Measurements from ENCODE around the gene ENAH.
"Not testable (repeated sequence)": the region's sequence is repeated elsewhere in the genome, so short reads cannot be mapped to it uniquely, and the experiment has no call there.

The ENAH gene

DNA sequence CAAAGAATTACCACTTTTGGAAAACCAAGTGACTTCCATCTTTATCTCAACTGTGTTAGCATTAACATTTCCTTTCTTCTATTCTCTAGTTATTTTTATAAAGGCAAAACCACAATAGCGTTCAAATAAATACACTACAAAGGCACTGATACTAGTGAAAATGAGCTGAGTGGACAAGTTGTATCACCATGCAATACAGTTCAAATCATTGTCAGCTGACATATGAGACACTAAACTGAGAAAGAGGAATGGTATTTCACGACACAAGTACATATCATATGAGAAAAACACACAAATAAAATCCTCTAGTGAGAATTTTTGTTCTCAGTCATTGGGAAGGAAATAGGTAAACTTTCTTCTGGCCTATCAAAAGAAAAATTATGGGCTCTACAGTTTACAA, 26.2 kb downstream of the ENAH start:
- peaks cover 3% of the 10 kb centered on the region for H3K4me1 ChIP-seq (ENCODE audit: control insufficient read depth, insufficient read depth, low read length, poor library complexity, severe bottlenecking)
- no peak overlapping the region for H3K27ac ChIP-seq (ENCODE audit: low read depth, low read length, severe bottlenecking)
- WGBS, 2 experiments (ENCODE audit: insufficient coverage in 2 of 2) = 80% methylated on average over 1 of the region's 2 CpGs; no CpG with 5 or more reads in 1 of the 2 experiments

DNA sequence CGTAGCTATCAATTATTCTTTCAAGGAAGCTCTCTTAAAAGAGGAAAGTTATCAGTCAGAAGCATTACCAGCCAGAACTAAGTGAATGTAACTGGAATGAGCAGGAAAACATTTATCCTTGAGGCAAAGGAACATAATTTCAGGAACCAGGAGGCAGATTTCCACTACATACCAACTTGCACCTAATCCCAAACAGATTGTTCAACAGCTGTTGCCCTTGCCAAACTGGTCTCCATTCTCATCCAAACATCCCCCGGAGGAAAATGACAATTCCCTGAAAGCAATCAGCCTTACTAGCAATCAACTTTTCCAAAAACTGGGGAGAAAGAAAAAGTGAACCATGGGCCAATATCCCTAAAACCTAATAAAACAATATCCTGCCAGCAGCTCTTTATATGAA, 35.0 kb downstream of the ENAH start:
- no peaks in the 10 kb centered on the region for H3K9me3 ChIP-seq (ENCODE audit: control insufficient read depth, low read length)
- WGBS, 2 experiments (ENCODE audit: insufficient coverage in 2 of 2) = 100% methylated on average over 1 of the region's 2 CpGs
- no peak overlapping the region for H3K27ac ChIP-seq (ENCODE audit: low read depth, low read length, severe bottlenecking)
- H3K4me1 ChIP-seq (ENCODE audit: control insufficient read depth, insufficient read depth, low read length, poor library complexity, severe bottlenecking) = no peaks in the 10 kb centered on the region
- peaks cover 17% of the 10 kb centered on the region for H3K36me3 ChIP-seq (ENCODE audit: control insufficient read depth, insufficient read depth, low read length)
- no peak overlapping the region for H3K4me3 ChIP-seq (ENCODE audit: extremely low read depth, insufficient read depth, low read length, poor library complexity, severe bottlenecking)

More for the DNA sequence above, 26.2 kb downstream of the ENAH start:
- peaks cover 21% of the 10 kb centered on the region for H3K36me3 ChIP-seq (ENCODE audit: control insufficient read depth, insufficient read depth, low read length)
- H3K9me3 ChIP-seq (ENCODE audit: control insufficient read depth, low read length) = no peaks in the 10 kb centered on the region
- no peak overlapping the region for H3K4me3 ChIP-seq (ENCODE audit: extremely low read depth, insufficient read depth, low read length, poor library complexity, severe bottlenecking)

DNA sequence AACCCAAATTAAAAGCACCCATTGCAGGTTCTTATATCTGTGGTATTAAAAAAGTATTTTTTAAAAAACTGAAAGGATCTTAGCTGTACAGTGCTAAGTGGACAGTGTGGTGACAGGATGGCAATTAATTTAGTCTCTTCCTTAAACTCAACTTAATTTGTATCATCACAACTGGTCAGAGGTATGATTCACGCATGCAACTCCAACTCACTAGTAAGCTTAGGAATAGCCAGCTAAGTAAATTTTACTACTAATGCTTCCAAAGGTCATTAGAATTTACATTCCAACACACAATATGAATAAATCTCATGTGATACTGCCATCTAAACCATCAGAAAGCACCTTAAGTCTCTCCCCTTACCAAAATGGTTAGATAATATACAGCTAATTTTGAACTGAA, 35.4 kb downstream of the ENAH start:
- no peaks in the 10 kb centered on the region for H3K9me3 ChIP-seq (ENCODE audit: control insufficient read depth, low read length)
- peaks cover 13% of the 10 kb centered on the region for H3K36me3 ChIP-seq (ENCODE audit: control insufficient read depth, insufficient read depth, low read length)
- WGBS, 2 experiments (ENCODE audit: insufficient coverage in 2 of 2) = 100% methylated on average over 1 of the region's 1 CpG; no CpG with 5 or more reads in 1 of the 2 experiments
- H3K4me3 ChIP-seq (ENCODE audit: extremely low read depth, insufficient read depth, low read length, poor library complexity, severe bottlenecking) = no peak overlapping the region
- H3K4me1 ChIP-seq (ENCODE audit: control insufficient read depth, insufficient read depth, low read length, poor library complexity, severe bottlenecking) = no peaks in the 10 kb centered on the region
- H3K27ac ChIP-seq (ENCODE audit: low read depth, low read length, severe bottlenecking) = no peak overlapping the region

DNA sequence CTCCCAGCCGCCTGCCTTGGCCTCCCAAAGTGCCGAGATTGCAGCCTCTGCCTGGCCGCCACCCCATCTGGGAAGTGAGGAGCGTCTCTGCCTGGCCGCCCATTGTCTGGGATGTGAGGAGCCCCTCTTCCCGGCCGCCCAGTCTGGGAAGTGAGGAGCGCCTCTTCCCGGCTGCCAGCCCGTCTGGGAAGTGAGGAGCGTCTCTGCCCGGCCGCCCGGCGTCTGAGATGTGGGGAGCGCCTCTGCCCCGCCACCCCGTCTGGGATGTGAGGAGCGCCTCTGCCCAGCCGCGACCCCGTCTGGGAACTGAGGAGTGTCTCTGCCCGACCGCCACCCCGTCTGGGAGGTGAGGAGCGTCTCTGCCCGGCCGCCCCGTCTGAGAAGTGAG, 37.5 kb downstream of the ENAH start:
- not testable (repeated sequence) for H3K9me3 ChIP-seq (ENCODE audit: control insufficient read depth, low read length); H3K4me3 ChIP-seq (ENCODE audit: extremely low read depth, insufficient read depth, low read length, poor library complexity, severe bottlenecking); H3K27ac ChIP-seq (ENCODE audit: low read depth, low read length, severe bottlenecking); H3K4me1 ChIP-seq (ENCODE audit: control insufficient read depth, insufficient read depth, low read length, poor library complexity, severe bottlenecking)
- 100% methylated on average over 7 of the region's 29 CpGs; no CpG with 5 or more reads in 1 of the 2 experiments for WGBS, 2 experiments (ENCODE audit: insufficient coverage in 2 of 2)
- H3K36me3 ChIP-seq (ENCODE audit: control insufficient read depth, insufficient read depth, low read length) = peaks cover 14% of the 10 kb centered on the region

DNA sequence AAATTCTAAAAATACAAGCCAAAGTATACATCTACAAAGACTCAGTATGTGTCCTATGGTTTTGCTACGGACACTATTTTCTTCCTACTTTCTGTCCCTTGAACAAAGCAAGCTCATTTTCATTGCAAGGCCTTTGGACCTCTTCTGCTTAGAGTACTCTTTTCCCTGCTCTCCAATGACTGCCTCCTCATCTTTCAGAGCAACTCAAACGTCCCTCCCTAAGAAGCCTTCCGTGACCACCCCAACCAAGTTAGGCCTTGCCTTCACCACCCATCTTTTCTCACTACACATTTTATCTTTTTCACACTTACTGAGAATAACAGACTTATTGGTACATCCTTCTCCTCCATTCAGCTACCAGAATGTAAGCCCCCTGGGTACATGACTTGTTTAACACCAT, 39.9 kb downstream of the ENAH start:
- H3K4me3 ChIP-seq (ENCODE audit: extremely low read depth, insufficient read depth, low read length, poor library complexity, severe bottlenecking) = no peak overlapping the region
- H3K36me3 ChIP-seq (ENCODE audit: control insufficient read depth, insufficient read depth, low read length) = peaks cover 9% of the 10 kb centered on the region
- H3K27ac ChIP-seq (ENCODE audit: low read depth, low read length, severe bottlenecking) = no peak overlapping the region
- no peaks in the 10 kb centered on the region for H3K9me3 ChIP-seq (ENCODE audit: control insufficient read depth, low read length)
- peaks cover 11% of the 10 kb centered on the region for H3K4me1 ChIP-seq (ENCODE audit: control insufficient read depth, insufficient read depth, low read length, poor library complexity, severe bottlenecking)
- WGBS, 2 experiments (ENCODE audit: insufficient coverage in 2 of 2) = 79 to 85% methylated on average over 3 of the region's 3 CpGs

DNA sequence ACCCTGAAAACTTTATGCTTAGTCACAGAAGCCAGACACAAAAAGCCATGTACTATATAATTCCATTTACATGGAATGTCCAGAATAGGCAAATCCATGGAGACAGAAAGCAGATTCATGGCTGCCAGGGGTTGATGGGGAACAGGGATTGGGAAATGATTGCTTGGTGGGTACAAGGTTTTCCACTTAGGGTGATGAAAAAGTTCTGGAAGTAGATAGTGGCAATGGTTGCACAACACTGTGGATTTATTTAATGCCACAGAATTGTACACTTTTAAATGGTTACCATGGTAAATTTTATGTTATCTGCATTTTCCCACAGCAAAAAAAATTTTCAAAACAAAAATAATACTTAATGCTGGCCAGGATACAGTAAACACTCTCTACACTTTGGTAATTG, 40.6 kb downstream of the ENAH start:
- H3K4me3 ChIP-seq (ENCODE audit: extremely low read depth, insufficient read depth, low read length, poor library complexity, severe bottlenecking) = no peak overlapping the region
- H3K36me3 ChIP-seq (ENCODE audit: control insufficient read depth, insufficient read depth, low read length) = peaks cover 9% of the 10 kb centered on the region
- H3K9me3 ChIP-seq (ENCODE audit: control insufficient read depth, low read length) = no peaks in the 10 kb centered on the region
- peaks cover 11% of the 10 kb centered on the region for H3K4me1 ChIP-seq (ENCODE audit: control insufficient read depth, insufficient read depth, low read length, poor library complexity, severe bottlenecking)
- no peak overlapping the region for H3K27ac ChIP-seq (ENCODE audit: low read depth, low read length, severe bottlenecking)

DNA sequence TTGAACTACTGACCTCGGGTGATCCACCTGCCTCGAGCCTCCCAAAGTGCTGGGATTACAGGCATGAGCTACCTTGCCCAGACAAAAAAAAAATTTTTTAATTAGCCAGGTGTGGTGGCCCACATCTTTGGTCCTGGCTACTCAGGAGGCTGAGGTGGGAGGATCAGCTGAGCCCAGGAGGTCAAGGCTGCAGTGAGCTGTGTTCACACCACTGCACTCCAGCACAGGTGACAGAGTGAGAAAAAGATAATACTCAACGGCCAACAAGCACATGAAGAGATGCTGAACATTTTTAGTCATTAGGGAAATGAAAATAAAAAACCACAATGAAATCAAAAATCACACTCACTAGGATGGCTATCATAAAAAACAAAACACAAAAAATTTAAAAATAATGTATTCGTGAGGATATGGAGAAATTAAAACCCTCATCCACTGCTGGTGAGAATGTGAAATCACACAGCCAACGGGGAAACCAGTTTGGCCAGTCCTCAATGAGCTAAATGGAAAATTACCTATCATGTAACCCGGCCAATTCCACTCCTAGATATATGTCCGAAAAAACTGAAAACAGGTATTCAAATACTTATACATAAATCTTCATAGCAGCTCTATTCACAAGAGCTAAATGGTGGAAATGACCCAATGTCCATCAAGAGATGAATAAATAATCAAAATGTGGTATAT, 41.2 kb downstream of the ENAH start:
- 93 to 100% methylated on average over 2 to 4 of the region's 7 CpGs for WGBS, 2 experiments (ENCODE audit: insufficient coverage in 2 of 2)
- H3K27ac ChIP-seq (ENCODE audit: low read depth, low read length, severe bottlenecking) = no peak overlapping the region
- H3K4me1 ChIP-seq (ENCODE audit: control insufficient read depth, insufficient read depth, low read length, poor library complexity, severe bottlenecking) = peaks cover 13% of the 10 kb centered on the region
- H3K36me3 ChIP-seq (ENCODE audit: control insufficient read depth, insufficient read depth, low read length) = peaks cover 6% of the 10 kb centered on the region
- no peaks in the 10 kb centered on the region for H3K9me3 ChIP-seq (ENCODE audit: control insufficient read depth, low read length)
- no peak overlapping the region for H3K4me3 ChIP-seq (ENCODE audit: extremely low read depth, insufficient read depth, low read length, poor library complexity, severe bottlenecking)

DNA sequence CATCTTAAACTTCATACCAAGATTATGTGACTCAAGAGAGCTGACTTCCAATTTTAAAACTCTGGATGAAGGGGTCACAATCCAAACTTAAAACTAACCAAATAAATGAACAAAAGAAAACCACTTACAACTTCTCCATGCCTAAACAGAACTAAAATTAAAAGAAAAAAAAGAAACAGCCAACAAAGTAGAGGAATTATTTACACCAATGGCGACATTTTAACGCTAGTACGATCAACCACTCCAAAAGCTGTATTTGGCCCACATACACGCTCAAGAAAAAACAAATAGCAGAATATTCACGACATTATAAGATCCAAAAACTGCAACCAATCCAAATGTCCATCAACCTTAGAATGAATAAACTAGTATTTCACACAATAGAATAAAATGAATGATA, 42.4 kb downstream of the ENAH start:
- no peak overlapping the region for H3K4me3 ChIP-seq (ENCODE audit: extremely low read depth, insufficient read depth, low read length, poor library complexity, severe bottlenecking)
- no peak overlapping the region for H3K27ac ChIP-seq (ENCODE audit: low read depth, low read length, severe bottlenecking)
- peaks cover 13% of the 10 kb centered on the region for H3K4me1 ChIP-seq (ENCODE audit: control insufficient read depth, insufficient read depth, low read length, poor library complexity, severe bottlenecking)
- WGBS, 2 experiments (ENCODE audit: insufficient coverage in 2 of 2) = 80 to 97% methylated on average over 1 to 4 of the region's 5 CpGs
- H3K9me3 ChIP-seq (ENCODE audit: control insufficient read depth, low read length) = no peaks in the 10 kb centered on the region
- H3K36me3 ChIP-seq (ENCODE audit: control insufficient read depth, insufficient read depth, low read length) = peaks cover 4% of the 10 kb centered on the region

DNA sequence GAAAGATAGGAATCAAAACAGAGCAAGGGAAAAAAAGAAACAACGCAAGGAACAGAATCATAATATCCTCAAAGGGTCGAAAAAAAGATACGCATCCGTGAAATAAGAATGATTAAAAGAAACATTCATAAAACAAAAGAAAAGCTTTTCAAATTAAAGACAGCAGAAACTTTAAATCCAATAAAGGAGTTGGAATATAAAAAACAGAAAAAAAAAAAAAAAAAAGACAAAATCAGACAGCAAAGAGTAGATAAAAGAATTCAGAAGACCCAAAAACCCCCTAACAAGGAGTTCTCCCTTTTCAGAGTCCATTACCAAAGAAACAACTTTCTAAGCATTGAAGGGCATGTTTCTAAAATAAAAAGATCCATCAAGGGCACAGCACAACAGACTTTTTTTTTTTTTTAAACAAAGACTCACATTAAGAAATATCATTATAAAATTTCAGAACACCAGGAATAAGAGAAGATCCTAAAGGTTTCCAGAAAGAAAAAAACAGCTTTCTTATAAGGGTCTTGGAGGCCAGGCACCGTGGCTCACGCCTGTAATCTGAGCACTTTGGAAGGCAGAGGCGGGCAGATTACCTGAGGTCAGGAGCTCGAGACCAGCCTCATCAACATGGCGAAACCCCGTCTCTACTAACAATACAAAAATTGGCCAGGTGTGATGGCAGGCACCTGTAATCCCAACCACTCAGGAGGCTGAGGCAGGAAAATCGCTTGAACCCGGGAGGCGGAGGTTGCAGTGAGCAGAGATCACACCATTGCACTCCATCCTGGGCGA, 44.7 kb downstream of the ENAH start:
- H3K4me1 ChIP-seq (ENCODE audit: control insufficient read depth, insufficient read depth, low read length, poor library complexity, severe bottlenecking) = peaks cover 20% of the 10 kb centered on the region
- H3K27ac ChIP-seq (ENCODE audit: low read depth, low read length, severe bottlenecking) = peak overlapping the region; percentile 47
- peaks cover 4% of the 10 kb centered on the region for H3K36me3 ChIP-seq (ENCODE audit: control insufficient read depth, insufficient read depth, low read length)
- H3K4me3 ChIP-seq (ENCODE audit: extremely low read depth, insufficient read depth, low read length, poor library complexity, severe bottlenecking) = no peak overlapping the region
- 60 to 76% methylated on average over 1 to 6 of the region's 14 CpGs for WGBS, 2 experiments (ENCODE audit: insufficient coverage in 2 of 2)
- no peaks in the 10 kb centered on the region for H3K9me3 ChIP-seq (ENCODE audit: control insufficient read depth, low read length)

DNA sequence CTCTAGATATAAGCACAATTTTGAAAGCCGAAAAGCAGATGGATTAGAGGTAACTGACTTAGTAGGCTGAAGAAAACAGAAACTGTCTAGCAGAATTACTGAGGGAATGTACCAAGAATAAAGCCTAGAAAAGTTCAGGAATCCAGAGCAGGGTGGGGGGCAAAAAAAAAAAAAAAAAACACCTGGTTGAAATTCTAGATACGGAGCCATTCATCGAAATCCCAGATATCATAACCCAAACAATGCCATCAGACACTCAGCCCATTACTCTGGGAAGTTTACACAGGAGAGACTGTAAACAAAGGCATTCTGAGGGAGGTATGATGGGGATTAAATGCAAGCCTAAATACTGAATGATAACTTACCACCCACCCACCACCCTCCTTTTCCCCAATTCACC, 45.6 kb downstream of the ENAH start:
- H3K4me1 ChIP-seq (ENCODE audit: control insufficient read depth, insufficient read depth, low read length, poor library complexity, severe bottlenecking) = peaks cover 25% of the 10 kb centered on the region

More for the DNA sequence above, 45.6 kb downstream of the ENAH start:
- Histone ChIP-seq H3K9me3 (ENCODE audit: control insufficient read depth, low read length) (no peaks in the 10 kb centered on the region), H3K27ac (ENCODE audit: low read depth, low read length, severe bottlenecking) (peak overlapping the region; percentile 47), H3K4me3 (ENCODE audit: extremely low read depth, insufficient read depth, low read length, poor library complexity, severe bottlenecking) (no peak overlapping the region), H3K36me3 (ENCODE audit: control insufficient read depth, insufficient read depth, low read length) (peaks cover 4% of the 10 kb centered on the region)
- WGBS, 2 experiments (ENCODE audit: insufficient coverage in 2 of 2) = 90 to 100% methylated on average over 1 of the region's 3 CpGs

All from mesodermal cell (in vitro differentiated cells).